Peyer's patch (tissue), 4 donors: Measurements from ENCODE around the gene NRM.

Experiments
- POLR2A ChIP-seq, 2 donors: fragments of 450-650 bp; IDR thresholded peaks; one replicate each; pipeline ENCODE4 v1.5.1; 2017; ENCODE audit warnings: antibody characterized with exemption in 2 of 2, mild to moderate bottlenecking in 2 of 2, moderate library complexity in 2 of 2
- TF ChIP-seq, protein P1 (sequence below), 6 experiments: fragments of 450-650 bp in 4 of 6; fragments of 200-600 bp in 2 of 6; sonication (generic) in 1 of 6; IDR thresholded peaks; one replicate each; pipeline ENCODE4 v1.5.1; 2017 to 2019; ENCODE audit warnings: antibody characterized with exemption in 6 of 6, mild to moderate bottlenecking in 3 of 6, moderate library complexity in 1 of 6

GRCh38 chr6:30643656-30644055, 47.1 kb downstream of the NRM start:
- TF ChIP-seq, protein P1, sequence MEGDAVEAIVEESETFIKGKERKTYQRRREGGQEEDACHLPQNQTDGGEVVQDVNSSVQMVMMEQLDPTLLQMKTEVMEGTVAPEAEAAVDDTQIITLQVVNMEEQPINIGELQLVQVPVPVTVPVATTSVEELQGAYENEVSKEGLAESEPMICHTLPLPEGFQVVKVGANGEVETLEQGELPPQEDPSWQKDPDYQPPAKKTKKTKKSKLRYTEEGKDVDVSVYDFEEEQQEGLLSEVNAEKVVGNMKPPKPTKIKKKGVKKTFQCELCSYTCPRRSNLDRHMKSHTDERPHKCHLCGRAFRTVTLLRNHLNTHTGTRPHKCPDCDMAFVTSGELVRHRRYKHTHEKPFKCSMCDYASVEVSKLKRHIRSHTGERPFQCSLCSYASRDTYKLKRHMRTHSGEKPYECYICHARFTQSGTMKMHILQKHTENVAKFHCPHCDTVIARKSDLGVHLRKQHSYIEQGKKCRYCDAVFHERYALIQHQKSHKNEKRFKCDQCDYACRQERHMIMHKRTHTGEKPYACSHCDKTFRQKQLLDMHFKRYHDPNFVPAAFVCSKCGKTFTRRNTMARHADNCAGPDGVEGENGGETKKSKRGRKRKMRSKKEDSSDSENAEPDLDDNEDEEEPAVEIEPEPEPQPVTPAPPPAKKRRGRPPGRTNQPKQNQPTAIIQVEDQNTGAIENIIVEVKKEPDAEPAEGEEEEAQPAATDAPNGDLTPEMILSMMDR (IDR thresholded peaks at IDR 0.05): no peak
- TF ChIP-seq POLR2A (IDR thresholded peaks at IDR 0.05): no peak
